Measurements from ENCODE around the gene KAZN. TPM values are rescaled to one million over a fixed set of nuclear protein-coding genes. Genes with fewer than 3 reads are reported as not detected.

Gene KAZN
- total RNA-seq, 1 donor from 2014 or later = 21.2 TPM

GRCh38 chr1:14773396-14774025, 175.0 kb downstream of the KAZN start:
- intact Hi-C loops (cut with DNase I) = no loop called here
- DNase-seq = no peak
- TF ChIP-seq CTCF (IDR thresholded peaks at IDR 0.05) = no peak
- Histone ChIP-seq H3K4me1 (no peaks in the 10 kb centered on the region), H3K4me3 (no peak overlapping the region), H3K27me3 (ENCODE audit: low read depth) (no peaks in the 10 kb centered on the region), H3K9me3 (no peaks in the 10 kb centered on the region), H3K27ac (no peak overlapping the region), H3K36me3 (no peaks in the 10 kb centered on the region)
- ATAC-seq = no peak

GRCh38 chr1:14774225-14774624, 175.7 kb downstream of the KAZN start:
- H3K4me3 ChIP-seq = no peak overlapping the region
- intact Hi-C loops (cut with DNase I) = no loop called here
- no peaks in the 10 kb centered on the region for H3K27me3 ChIP-seq (ENCODE audit: low read depth)
- ATAC-seq = no peak
- TF ChIP-seq CTCF (IDR thresholded peaks at IDR 0.05) = no peak
- H3K27ac ChIP-seq = no peak overlapping the region
- no peaks in the 10 kb centered on the region for H3K36me3 ChIP-seq
- no peak for DNase-seq
- no peaks in the 10 kb centered on the region for H3K4me1 ChIP-seq
- H3K9me3 ChIP-seq = no peaks in the 10 kb centered on the region

- ATAC-seq (no peak), DNase-seq (no peak)
- Histone ChIP-seq H3K27me3 (ENCODE audit: low read depth) (no peaks in the 10 kb centered on the region), H3K4me3 (no peak overlapping the region), H3K36me3 (no peaks in the 10 kb centered on the region), H3K9me3 (no peaks in the 10 kb centered on the region), H3K27ac (no peak overlapping the region), H3K4me1 (no peaks in the 10 kb centered on the region)
- TF ChIP-seq CTCF (IDR thresholded peaks at IDR 0.05) = no peak
- intact Hi-C loops (cut with DNase I) = no loop called here
Measured at GRCh38 chr1:14774988-14775387, 176.5 kb downstream of the KAZN start.

GRCh38 chr1:14775434-14775833, 176.9 kb downstream of the KAZN start:
- H3K9me3 ChIP-seq = no peaks in the 10 kb centered on the region
- H3K27me3 ChIP-seq (ENCODE audit: low read depth) = no peaks in the 10 kb centered on the region
- ATAC-seq (no peak), DNase-seq (no peak)
- intact Hi-C loops (cut with DNase I) = no loop called here
- no peaks in the 10 kb centered on the region for H3K4me1 ChIP-seq
- H3K36me3 ChIP-seq = no peaks in the 10 kb centered on the region
- TF ChIP-seq CTCF (IDR thresholded peaks at IDR 0.05) = no peak
- H3K4me3 ChIP-seq = no peak overlapping the region
- H3K27ac ChIP-seq = no peak overlapping the region

GRCh38 chr1:14777516-14778506, 179.3 kb downstream of the KAZN start:
- intact Hi-C loops (cut with DNase I) = no loop called here
- no peaks in the 10 kb centered on the region for H3K36me3 ChIP-seq
- TF ChIP-seq CTCF (IDR thresholded peaks at IDR 0.05) = no peak
- no peaks in the 10 kb centered on the region for H3K27me3 ChIP-seq (ENCODE audit: low read depth)
- ATAC-seq = no peak
- H3K4me1 ChIP-seq = no peaks in the 10 kb centered on the region
- no peak for DNase-seq
- H3K9me3 ChIP-seq = no peaks in the 10 kb centered on the region
- H3K4me3 ChIP-seq = no peak overlapping the region
- H3K27ac ChIP-seq = no peak overlapping the region
